ENCODE measurements around the gene NOTCH2.
"Not testable (repeated sequence)": the region's sequence is repeated elsewhere in the genome, so short reads cannot be mapped to it uniquely, and the experiment has no call there.

- TF ChIP-seq CTCF (IDR thresholded peaks at IDR 0.05 in 2 of 3, conservative IDR thresholded peaks at IDR 0.05 in 1 of 3; ENCODE audit: insufficient read depth in 2 of 3, low read depth in 1 of 3, low read length in 3 of 3); RBM25 (IDR thresholded peaks at IDR 0.05; ENCODE audit: low read depth, low read length, severe bottlenecking); SMC3 (conservative IDR thresholded peaks at IDR 0.05; ENCODE audit: insufficient read depth, low read depth, low read length): not testable (repeated sequence)
These were observed 61.1 kb downstream of the NOTCH2 start for GRCh38 chr1:120008320-120008719.

Data from K562 (cell line).